Kidney epithelial cell (primary cell): ENCODE results near the gene NKX1-2. TPM values are rescaled to one million over a fixed set of nuclear protein-coding genes. Genes with fewer than 3 reads are reported as not detected.
"Not testable (repeated sequence)": the region's sequence is repeated elsewhere in the genome, so short reads cannot be mapped to it uniquely, and the experiment has no call there.

Experiments
- DNase-seq: peaks from one replicate; pipeline ENCODE4 v3.0.0-alpha.2; 2010; ENCODE audit warnings: low read depth
- H3K27me3 ChIP-seq: 2 replicates; pipeline ENCODE4 v1.6.0; 2011; ENCODE audit warnings: low read length; ENCODE audit not compliant: control insufficient read depth, insufficient read depth
- H3K36me3 ChIP-seq: 2 replicates; pipeline ENCODE4 v1.5.1; 2011; ENCODE audit warnings: low read length; ENCODE audit not compliant: control insufficient read depth, insufficient read depth
- H3K4me3 ChIP-seq: 2 replicates; pipeline ENCODE4 v1.5.1; 2011; ENCODE audit warnings: low read depth, mild to moderate bottlenecking, control low read depth, low read length
- total RNA-seq: library from RNA; depleted of rRNA; stranded (reverse); fragments of >200 nt; gene quantifications from 2 replicates; pipeline ENCODE4 v1.2.3, GENCODE V29; 2015
- TF ChIP-seq, protein P1 (sequence below): IDR thresholded peaks from 2 replicates; pipeline ENCODE4 v1.5.1; 2011; ENCODE audit warnings: mild to moderate bottlenecking, moderate library complexity, low read length, control low read depth, inconsistent platforms; ENCODE audit not compliant: insufficient read depth, poor library complexity, severe bottlenecking

NKX1-2 gene
- total RNA-seq, 1 donor from 2014 or later: not detected

DNA sequence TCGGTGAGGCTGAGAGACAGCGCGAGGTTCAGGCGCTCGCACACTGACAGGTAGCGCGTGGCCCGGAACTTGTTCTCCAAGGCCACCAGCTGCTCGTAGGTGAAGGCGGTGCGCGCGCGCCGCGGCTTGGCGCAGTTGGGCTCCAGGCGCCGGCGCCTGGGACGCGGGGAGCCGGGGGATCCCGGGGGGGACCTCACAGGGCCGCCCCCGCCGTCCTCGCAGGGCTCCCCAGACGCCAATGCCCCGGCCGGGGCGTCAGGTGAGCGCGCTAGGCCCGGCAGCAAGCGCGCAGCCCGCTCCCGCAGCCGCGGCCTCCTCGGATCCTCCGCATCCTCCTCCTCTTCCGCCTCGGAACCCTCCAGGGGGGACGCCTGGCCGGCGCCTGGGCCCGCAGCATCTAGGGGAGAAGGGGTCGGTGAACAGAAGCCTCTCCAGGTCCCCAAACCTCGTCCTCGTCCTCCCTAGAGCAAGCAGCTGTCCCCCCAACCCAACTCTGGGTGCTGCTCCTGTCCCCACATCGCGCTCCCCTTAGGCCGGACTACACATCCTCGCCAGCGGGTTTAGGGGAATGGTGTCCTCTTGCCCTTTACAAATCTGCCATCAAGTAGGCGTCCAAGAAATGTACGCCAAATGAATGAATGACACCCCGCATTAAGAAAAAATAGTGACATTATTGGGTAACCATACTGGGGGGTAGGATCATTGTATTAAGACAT, 1.9 kb downstream of the NKX1-2 start:
- Histone ChIP-seq H3K36me3 (no peaks in the 10 kb centered on the region), H3K4me3 (no peak overlapping the region), H3K27me3 (peaks cover 65% of the 10 kb centered on the region)
- TF ChIP-seq, protein P1, sequence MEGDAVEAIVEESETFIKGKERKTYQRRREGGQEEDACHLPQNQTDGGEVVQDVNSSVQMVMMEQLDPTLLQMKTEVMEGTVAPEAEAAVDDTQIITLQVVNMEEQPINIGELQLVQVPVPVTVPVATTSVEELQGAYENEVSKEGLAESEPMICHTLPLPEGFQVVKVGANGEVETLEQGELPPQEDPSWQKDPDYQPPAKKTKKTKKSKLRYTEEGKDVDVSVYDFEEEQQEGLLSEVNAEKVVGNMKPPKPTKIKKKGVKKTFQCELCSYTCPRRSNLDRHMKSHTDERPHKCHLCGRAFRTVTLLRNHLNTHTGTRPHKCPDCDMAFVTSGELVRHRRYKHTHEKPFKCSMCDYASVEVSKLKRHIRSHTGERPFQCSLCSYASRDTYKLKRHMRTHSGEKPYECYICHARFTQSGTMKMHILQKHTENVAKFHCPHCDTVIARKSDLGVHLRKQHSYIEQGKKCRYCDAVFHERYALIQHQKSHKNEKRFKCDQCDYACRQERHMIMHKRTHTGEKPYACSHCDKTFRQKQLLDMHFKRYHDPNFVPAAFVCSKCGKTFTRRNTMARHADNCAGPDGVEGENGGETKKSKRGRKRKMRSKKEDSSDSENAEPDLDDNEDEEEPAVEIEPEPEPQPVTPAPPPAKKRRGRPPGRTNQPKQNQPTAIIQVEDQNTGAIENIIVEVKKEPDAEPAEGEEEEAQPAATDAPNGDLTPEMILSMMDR: no peak
- DNase-seq: no peak

DNA sequence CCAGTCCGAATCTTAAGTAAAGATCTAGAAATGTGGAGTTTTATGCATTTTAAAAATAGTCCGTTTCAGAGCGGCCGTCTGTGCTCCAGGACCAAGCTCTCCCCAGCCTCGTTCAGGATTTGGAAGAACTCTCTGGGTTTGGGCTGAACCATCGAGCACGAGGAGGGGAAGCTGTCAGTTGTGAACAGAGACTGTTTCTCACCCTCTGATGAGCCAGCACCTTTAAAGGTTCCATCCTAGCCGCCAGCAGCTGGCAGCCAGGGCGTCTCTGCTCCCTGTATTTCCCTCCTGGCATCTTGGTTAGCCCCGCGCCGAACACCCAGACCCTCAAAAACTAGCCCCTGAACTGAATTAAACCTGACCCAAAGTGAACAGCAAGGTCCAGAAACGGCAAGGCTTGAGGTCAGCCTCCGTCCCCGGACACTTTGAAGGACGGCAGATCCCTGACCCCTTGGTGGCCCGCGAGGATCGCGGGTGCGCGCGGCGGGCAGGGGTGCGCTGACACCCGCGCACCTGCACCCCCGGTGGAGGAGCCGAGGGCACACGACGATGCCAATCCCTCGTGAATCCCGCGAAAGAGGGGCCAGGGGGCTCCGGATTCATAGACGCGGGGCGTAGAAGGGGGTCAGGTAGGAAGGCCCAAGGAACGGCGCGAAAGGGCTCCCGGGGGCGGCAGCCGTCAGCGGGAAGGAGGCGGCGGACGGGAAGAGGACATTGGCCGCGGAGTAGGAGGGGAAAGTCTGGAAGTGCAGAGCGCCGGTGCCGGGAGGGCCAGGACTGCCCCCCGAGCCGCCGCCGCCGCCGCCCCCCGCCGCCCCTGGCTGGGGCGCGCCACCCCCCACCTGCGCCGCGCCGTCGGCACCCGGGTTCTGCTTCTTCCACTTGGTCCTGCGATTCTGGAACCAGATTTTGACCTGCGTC, 2.7 kb downstream of the NKX1-2 start:
- no peaks in the 10 kb centered on the region for H3K36me3 ChIP-seq
- TF ChIP-seq, protein P1: no peak
- DNase-seq: no peak
- peaks cover 58% of the 10 kb centered on the region for H3K27me3 ChIP-seq
- no peak overlapping the region for H3K4me3 ChIP-seq

DNA sequence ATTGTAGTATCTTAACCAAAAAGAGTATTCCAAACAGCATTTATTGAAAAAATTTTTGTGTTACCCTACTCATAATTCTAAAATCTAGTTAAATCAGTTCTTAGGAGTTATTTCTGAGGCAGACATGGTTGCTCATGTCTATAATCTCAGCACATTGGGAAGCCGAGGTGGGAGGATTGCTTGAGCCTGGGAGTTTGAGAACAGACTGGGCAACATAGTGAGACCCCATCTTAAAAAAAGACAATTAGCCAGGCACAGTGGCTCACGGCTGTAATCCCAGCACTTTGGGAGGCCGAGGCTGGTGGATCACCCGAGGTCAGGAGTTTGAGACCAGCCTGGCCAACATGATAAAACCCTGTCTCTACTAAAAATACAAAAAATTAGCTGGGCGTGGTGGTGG, 8.1 kb downstream of the NKX1-2 start:
- not testable (repeated sequence) for DNase-seq, H3K27me3 ChIP-seq, H3K4me3 ChIP-seq, H3K36me3 ChIP-seq

DNA sequence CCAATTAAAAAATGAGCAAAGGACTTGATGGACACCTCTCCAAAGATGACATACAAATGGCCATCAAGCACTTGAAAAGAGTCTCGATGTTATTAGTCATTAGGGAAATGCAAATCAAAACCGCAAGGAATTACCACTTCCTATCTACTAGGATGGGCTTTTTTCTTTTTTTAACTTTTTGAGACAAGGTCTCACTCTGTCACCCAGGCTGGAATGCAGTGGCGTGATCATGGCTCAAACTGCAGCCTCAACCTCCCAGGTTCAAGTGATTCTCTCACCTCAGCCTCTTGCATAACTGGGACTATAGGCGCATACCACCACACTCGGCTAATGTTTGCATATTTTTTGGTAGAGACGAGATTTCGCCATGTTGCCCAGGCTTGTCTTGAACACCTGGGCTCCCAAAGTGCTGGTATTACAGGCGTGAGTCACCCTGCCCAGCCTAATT, 13.6 kb downstream of the NKX1-2 start:
- DNase-seq: no peak
- TF ChIP-seq, protein P1: no peak
- H3K4me3 ChIP-seq: no peak overlapping the region
- no peaks in the 10 kb centered on the region for H3K27me3 ChIP-seq
- no peaks in the 10 kb centered on the region for H3K36me3 ChIP-seq

DNA sequence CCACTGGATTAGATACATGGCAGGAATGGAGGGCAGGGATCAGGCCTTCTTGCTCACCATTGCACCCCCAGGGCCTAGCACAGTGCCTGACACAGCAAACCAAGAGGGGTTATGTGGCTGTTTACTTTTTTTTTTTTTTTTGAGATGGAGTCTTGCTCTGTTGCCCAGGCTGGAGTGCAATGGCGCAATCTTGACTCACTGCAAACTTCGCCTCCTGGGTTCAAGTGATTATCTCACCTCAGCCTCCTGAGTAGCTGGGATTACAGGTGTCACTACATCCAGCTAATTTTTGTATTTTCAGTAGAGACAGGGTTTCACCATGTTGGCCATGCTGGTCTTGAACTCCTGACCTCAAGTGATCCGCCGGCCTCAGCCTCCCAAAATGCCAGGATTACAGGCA, 14.2 kb downstream of the NKX1-2 start:
- H3K4me3 ChIP-seq, H3K36me3 ChIP-seq, DNase-seq, H3K27me3 ChIP-seq: not testable (repeated sequence)

DNA sequence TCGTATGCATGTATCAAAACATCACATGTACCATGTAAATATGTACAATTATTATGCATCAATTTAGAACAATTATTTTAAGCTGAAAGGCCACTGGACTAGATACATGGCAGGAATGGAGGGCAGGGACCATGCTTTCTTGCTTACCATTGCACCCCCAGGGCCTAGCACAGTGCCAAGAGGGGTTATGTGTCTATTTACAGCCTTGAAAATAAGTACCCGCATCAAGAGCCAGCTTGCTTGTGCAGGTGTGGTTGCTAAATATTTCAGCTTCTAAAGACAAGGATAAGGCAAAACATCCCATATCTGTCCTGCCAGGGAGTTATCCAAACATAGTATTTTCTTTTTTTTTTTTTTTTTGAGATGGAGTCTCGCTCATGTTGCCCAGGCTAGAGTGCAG, 16.4 kb downstream of the NKX1-2 start:
- Histone ChIP-seq H3K27me3 (no peaks in the 10 kb centered on the region), H3K4me3 (no peak overlapping the region)
- DNase-seq: no peak

More for the DNA sequence above, 16.4 kb downstream of the NKX1-2 start:
- H3K36me3 ChIP-seq: no peaks in the 10 kb centered on the region
- TF ChIP-seq, protein P1: no peak
